HFFc6 (cell line): ENCODE results near the gene FHAD1. TPM values are rescaled to one million over a fixed set of nuclear protein-coding genes. Genes with fewer than 3 reads are reported as not detected.

Experiments used
- DNase-seq: peaks from one replicate; pipeline ENCODE4 v3.0.0-alpha.2; 2018
- H3K27ac Mint-ChIP-seq: 2 replicates; pipeline ENCODE4 v1.8.0; 2020; ENCODE audit warnings: mild to moderate bottlenecking, mixed read lengths
- H3K27me3 Mint-ChIP-seq: 2 replicates; pipeline ENCODE4 v1.8.0; 2021; ENCODE audit warnings: mild to moderate bottlenecking, moderate library complexity, mixed read lengths; ENCODE audit not compliant: insufficient read depth
- H3K36me3 Mint-ChIP-seq: 2 replicates; pipeline ENCODE4 v1.8.0; 2021; ENCODE audit warnings: low read depth, mixed read lengths
- H3K4me1 Mint-ChIP-seq: 2 replicates; pipeline ENCODE4 v1.8.0; 2020; ENCODE audit warnings: low read depth, mixed read lengths
- H3K4me3 Mint-ChIP-seq: 2 replicates; pipeline ENCODE4 v1.8.0; 2020; ENCODE audit warnings: mild to moderate bottlenecking, moderate library complexity, mixed read lengths
- H3K9me3 Mint-ChIP-seq: 2 replicates; pipeline ENCODE4 v1.8.0; 2020; ENCODE audit warnings: mild to moderate bottlenecking, mixed read lengths
- CTCF ChIP-seq: fragments of 200-600 bp; sonication (generic); IDR thresholded peaks from 2 replicates; pipeline ENCODE4 v1.5.0; 2021; ENCODE audit warnings: antibody characterized with exemption, mild to moderate bottlenecking
- total RNA-seq, 6 experiments: library from RNA; stranded (reverse); fragmentation: NEBNext Ultra II Directional; extraction: Animal tissue kit (Norgen Biotek cat#: 25700); gene quantifications; 2 replicates in 1 of 6; 3 replicates in 5 of 6; pipeline ENCODE4 v1.2.3, GENCODE V29; 2021

FHAD1 gene
- total RNA-seq, 6 experiments from 2014 or later, result 0.16 to 0.25 TPM; not detected in 4

- Mint-ChIP-seq H3K27ac (no peak overlapping the region), H3K36me3 (no peaks in the 10 kb centered on the region), H3K4me3 (no peak overlapping the region), H3K4me1 (no peaks in the 10 kb centered on the region), H3K9me3 (no peaks in the 10 kb centered on the region), H3K27me3 (peaks cover 17% of the 10 kb centered on the region)
- no peak for TF ChIP-seq CTCF
- DNase-seq, result no peak
These were observed 143.6 kb downstream of the FHAD1 start for GRCh38 chr1:15390667-15391066.

- H3K27ac Mint-ChIP-seq, result no peak overlapping the region
- no peaks in the 10 kb centered on the region for H3K4me1 Mint-ChIP-seq
- no peak overlapping the region for H3K4me3 Mint-ChIP-seq
- H3K36me3 Mint-ChIP-seq, result no peaks in the 10 kb centered on the region
- peaks cover 18% of the 10 kb centered on the region for H3K27me3 Mint-ChIP-seq
- no peak for TF ChIP-seq CTCF
- no peak for DNase-seq
- no peaks in the 10 kb centered on the region for H3K9me3 Mint-ChIP-seq
These were observed 144.3 kb downstream of the FHAD1 start for GRCh38 chr1:15391366-15391765.

GRCh38 chr1:15393475-15394257, 146.6 kb downstream of the FHAD1 start:
- H3K27ac Mint-ChIP-seq, result no peak overlapping the region
- H3K27me3 Mint-ChIP-seq, result peaks cover 11% of the 10 kb centered on the region
- no peaks in the 10 kb centered on the region for H3K36me3 Mint-ChIP-seq
- no peak overlapping the region for H3K4me3 Mint-ChIP-seq
- TF ChIP-seq CTCF, result no peak
- no peaks in the 10 kb centered on the region for H3K9me3 Mint-ChIP-seq
- H3K4me1 Mint-ChIP-seq, result no peaks in the 10 kb centered on the region
- no peak for DNase-seq

- H3K4me3 Mint-ChIP-seq, result no peak overlapping the region
- no peak for TF ChIP-seq CTCF
- H3K36me3 Mint-ChIP-seq, result no peaks in the 10 kb centered on the region
- no peaks in the 10 kb centered on the region for H3K4me1 Mint-ChIP-seq
- DNase-seq, result no peak
- no peak overlapping the region for H3K27ac Mint-ChIP-seq
- H3K9me3 Mint-ChIP-seq, result peaks cover 2% of the 10 kb centered on the region; the same call in 1 of the 2 replicates
- H3K27me3 Mint-ChIP-seq, result peaks cover 9% of the 10 kb centered on the region; the same call in 1 of the 2 replicates
These were observed 147.3 kb downstream of the FHAD1 start for GRCh38 chr1:15394258-15394690.

GRCh38 chr1:15397236-15397635, 150.2 kb downstream of the FHAD1 start:
- H3K4me3 Mint-ChIP-seq, result no peak overlapping the region
- DNase-seq, result no peak
- H3K4me1 Mint-ChIP-seq, result 0 out of 2 replicates have a peak, but pooled peaks cover 4% of the 10 kb centered on the region
- H3K9me3 Mint-ChIP-seq, result peaks cover 14% of the 10 kb centered on the region
- H3K36me3 Mint-ChIP-seq, result no peaks in the 10 kb centered on the region
- no peak for TF ChIP-seq CTCF
- H3K27me3 Mint-ChIP-seq, result peaks cover 7% of the 10 kb centered on the region
- no peak overlapping the region for H3K27ac Mint-ChIP-seq
